H1 (cell line): ENCODE measurements around the gene SLCO2A1. TPM values are rescaled to one million over a fixed set of nuclear protein-coding genes. Genes with fewer than 3 reads are reported as not detected.

ENCODE experiments used
- CTCF ChIA-PET: fragments of 300-600 bp; sonication (Branson Sonifier 250); formaldehyde crosslinking; loops from one replicate; lab custom pipeline; 2021; ENCODE audit not compliant: partially characterized antibody; lab: Charles Lee
- POLR2A ChIA-PET: fragments of 300-600 bp; sonication (Branson Sonifier 250); formaldehyde crosslinking; loops from one replicate; lab custom pipeline; 2021; ENCODE audit warnings: inconsistent platforms; ENCODE audit not compliant: partially characterized antibody; lab: Charles Lee
- DNase-seq, 2 experiments: peaks; one replicate each; pipeline versions ENCODE4 v3.0.0 to v3.0.0-alpha.2; 2010 to 2022; ENCODE audit warnings: low spot score in 2 of 2, low read depth in 1 of 2, mixed read lengths in 1 of 2
- FAIRE-seq: peaks from 2 replicates; lab custom pipeline; 2011; peaks lifted over from hg19 to GRCh38; lab: Jason Lieb, UNC
- H2AFZ ChIP-seq: 2 replicates; pipeline ENCODE4 v1.8.1; 2012; ENCODE audit warnings: low read length, inconsistent platforms
- H2AK5ac ChIP-seq: 2 replicates; pipeline ENCODE4 v1.6.1; 2013; ENCODE audit warnings: low read depth, low read length
- H2BK120ac ChIP-seq: replicated peaks from 2 replicates; pipeline ENCODE3; 2013; ENCODE audit warnings: low read depth, low read length, inconsistent platforms
- H2BK12ac ChIP-seq: 2 replicates; pipeline ENCODE4 v1.6.1; 2013; ENCODE audit warnings: low read depth, low read length
- H2BK15ac ChIP-seq: 2 replicates; pipeline ENCODE4 v1.6.1; 2013; ENCODE audit warnings: low read length
- H2BK20ac ChIP-seq: 2 replicates; pipeline ENCODE4 v1.6.1; 2013; ENCODE audit warnings: low read length
- H2BK5ac ChIP-seq: 2 replicates; pipeline ENCODE4 v1.6.1; 2013; ENCODE audit warnings: low read depth, low read length
- H3K14ac ChIP-seq: 2 replicates; pipeline ENCODE4 v1.6.1; 2013; ENCODE audit warnings: inconsistent platforms; ENCODE audit not compliant: insufficient read length
- H3K18ac ChIP-seq: 2 replicates; pipeline ENCODE4 v1.6.1; 2013; ENCODE audit warnings: low read length; ENCODE audit errors: extremely low read depth
- H3K23ac ChIP-seq: 2 replicates; pipeline ENCODE4 v1.6.1; 2013; ENCODE audit warnings: inconsistent platforms; ENCODE audit not compliant: insufficient read length
- H3K23me2 ChIP-seq: 2 replicates; pipeline ENCODE4 v1.6.1; 2013; ENCODE audit warnings: low read depth, low read length
- H3K27ac ChIP-seq: 2 replicates; pipeline ENCODE4 v1.6.1; 2011; ENCODE audit warnings: low read depth, low read length, inconsistent platforms
- H3K27me3 ChIP-seq, 4 experiments: replicated peaks in 1 of 4; 1 replicate in 1 of 4; 2 replicates in 3 of 4; pipeline versions ENCODE4 v1.6.1 to v1.8.1; 2011 to 2013; ENCODE audit warnings: low read length in 3 of 4, mild to moderate bottlenecking in 3 of 4, inconsistent platforms in 2 of 4, mixed read lengths in 2 of 4, moderate library complexity in 1 of 4; ENCODE audit not compliant: control insufficient read depth in 3 of 4, insufficient read depth in 3 of 4; ENCODE audit errors: extremely low read depth in 1 of 4
- H3K36me3 ChIP-seq, 4 experiments: 2 replicates each; pipeline versions ENCODE4 v1.6.1 to v1.8.1; 2011 to 2013; ENCODE audit warnings: mild to moderate bottlenecking in 4 of 4, low read length in 3 of 4, moderate library complexity in 2 of 4, control low read depth in 1 of 4, inconsistent platforms in 1 of 4; ENCODE audit not compliant: insufficient read depth in 4 of 4, control insufficient read depth in 2 of 4
- H3K4ac ChIP-seq: replicated peaks from 2 replicates; pipeline ENCODE3; 2013; ENCODE audit warnings: low read length, low read depth, mixed read lengths, inconsistent platforms; ENCODE audit not compliant: insufficient read length
- H3K4me1 ChIP-seq, 4 experiments: replicated peaks in 1 of 4; 1 replicate in 1 of 4; 2 replicates in 3 of 4; pipeline versions ENCODE4 v1.6.1 to v1.8.1; 2011 to 2013; ENCODE audit warnings: low read length in 3 of 4, inconsistent platforms in 2 of 4, mixed read lengths in 1 of 4; ENCODE audit not compliant: insufficient read depth in 4 of 4, control insufficient read depth in 3 of 4
- H3K4me2 ChIP-seq, 2 experiments: 2 replicates each; pipeline versions ENCODE4 v1.6.1 to v1.8.1; 2011 to 2013; ENCODE audit warnings: low read depth in 2 of 2, low read length in 2 of 2, control low read depth in 1 of 2, inconsistent platforms in 1 of 2, mild to moderate bottlenecking in 1 of 2; ENCODE audit not compliant: insufficient read depth in 1 of 2
- H3K4me3 ChIP-seq, 4 experiments: fragments of 200-600, 300-600 bp in 1 of 4; sonication (generic), shearing (Covaris generic), sonication (Bioruptor Twin) in 1 of 4; 2 replicates each; pipeline versions ENCODE4 v1.5.1 to v1.8.1; 2011 to 2016; ENCODE audit warnings: low read length in 4 of 4, low read depth in 3 of 4, control low read depth in 2 of 4, inconsistent platforms in 2 of 4, mild to moderate bottlenecking in 2 of 4, mixed read lengths in 1 of 4, moderate library complexity in 1 of 4; ENCODE audit not compliant: insufficient read depth in 2 of 4; ENCODE audit errors: extremely low read depth in 1 of 4
- H3K56ac ChIP-seq: replicated peaks from 2 replicates; pipeline ENCODE3; 2013; ENCODE audit warnings: low read depth, mild to moderate bottlenecking, mixed read lengths, low read length, inconsistent platforms; ENCODE audit not compliant: insufficient read length
- H3K79me1 ChIP-seq: 2 replicates; pipeline ENCODE4 v1.6.1; 2013; ENCODE audit warnings: low read depth, low read length, control low read depth
- H3K79me2 ChIP-seq, 2 experiments: 2 replicates each; pipeline versions ENCODE4 v1.6.1 to v1.8.1; 2012 to 2013; ENCODE audit warnings: low read length in 2 of 2, mild to moderate bottlenecking in 2 of 2, inconsistent platforms in 1 of 2; ENCODE audit not compliant: insufficient read depth in 2 of 2, control insufficient read depth in 1 of 2
- H3K9ac ChIP-seq, 4 experiments: replicated peaks in 1 of 4; 1 replicate in 1 of 4; 2 replicates in 3 of 4; pipeline versions ENCODE4 v1.6.1 to v1.8.1; 2011 to 2013; ENCODE audit warnings: low read depth in 3 of 4, low read length in 3 of 4, control low read depth in 2 of 4, mild to moderate bottlenecking in 2 of 4, moderate library complexity in 2 of 4, inconsistent platforms in 1 of 4; ENCODE audit errors: extremely low read depth in 1 of 4
- H3K9me3 ChIP-seq, 2 experiments: 2 replicates each; pipeline versions ENCODE4 v1.6.1 to v1.8.1; 2012 to 2013; ENCODE audit warnings: mild to moderate bottlenecking in 2 of 2, moderate library complexity in 2 of 2, control low read depth in 1 of 2, inconsistent platforms in 1 of 2, low read depth in 1 of 2, low read length in 1 of 2, mixed read lengths in 1 of 2; ENCODE audit not compliant: insufficient read depth in 2 of 2
- H4K20me1 ChIP-seq, 2 experiments: replicated peaks in 1 of 2; 2 replicates each; pipeline versions ENCODE3 to v1.8.1; 2011 to 2013; ENCODE audit warnings: inconsistent platforms in 2 of 2, low read length in 2 of 2, mild to moderate bottlenecking in 1 of 2; ENCODE audit not compliant: insufficient read depth in 2 of 2, control insufficient read depth in 1 of 2
- H4K5ac ChIP-seq: 2 replicates; pipeline ENCODE4 v1.6.1; 2013; ENCODE audit warnings: low read length, low read depth, mixed read lengths, inconsistent platforms; ENCODE audit not compliant: insufficient read length
- H4K8ac ChIP-seq: 2 replicates; pipeline ENCODE4 v1.8.0; 2013; ENCODE audit warnings: mild to moderate bottlenecking, moderate library complexity, low read length, inconsistent platforms; ENCODE audit not compliant: insufficient read depth; ENCODE audit errors: extremely low read depth
- H4K91ac ChIP-seq: replicated peaks from 2 replicates; pipeline ENCODE3; 2013; ENCODE audit warnings: low read length, mixed read lengths, inconsistent platforms; ENCODE audit not compliant: insufficient read length
- ASH2L ChIP-seq: fragments of 200-600, 300-600 bp; sonication (generic); IDR thresholded peaks from one replicate; pipeline ENCODE4 v1.7.1; 2017; ENCODE audit warnings: low read length
- ATF2 ChIP-seq: IDR thresholded peaks from 2 replicates; pipeline ENCODE4 v1.6.1; 2012; ENCODE audit warnings: low read length, inconsistent platforms
- EZH2 ChIP-seq: fragments of 200-600 bp; sonication (generic); IDR thresholded peaks from 2 replicates; pipeline ENCODE4 v1.7.1; 2012; ENCODE audit warnings: low read depth, mild to moderate bottlenecking, moderate library complexity, low read length, inconsistent platforms; ENCODE audit not compliant: severe bottlenecking
- HDAC6 ChIP-seq: IDR thresholded peaks from one replicate; pipeline ENCODE4 v1.7.1; 2012; ENCODE audit warnings: low read depth, mild to moderate bottlenecking, inconsistent platforms, low read length, moderate library complexity
- MAFK ChIP-seq: IDR thresholded peaks from 2 replicates; pipeline ENCODE4 v1.6.1; 2012; ENCODE audit warnings: low read depth, mild to moderate bottlenecking, improper control_type of control experiment, low read length
- PHF8 ChIP-seq: fragments of 200-600 bp; sonication (generic); conservative IDR thresholded peaks from 2 replicates; pipeline ENCODE4 v1.7.1; 2012; ENCODE audit warnings: low read depth, mild to moderate bottlenecking, inconsistent platforms, low read length, moderate library complexity
- RFX5 ChIP-seq: IDR thresholded peaks from 2 replicates; pipeline ENCODE4 v1.6.1; 2011; ENCODE audit warnings: low read depth, low read length, improper control_type of control experiment, borderline replicate concordance
- SIRT6 ChIP-seq: IDR thresholded peaks from one replicate; pipeline ENCODE4 v1.7.1; 2012; ENCODE audit warnings: low read length, inconsistent platforms
- SP2 ChIP-seq: IDR thresholded peaks from 2 replicates; pipeline ENCODE4 v1.6.1; 2012; ENCODE audit warnings: mild to moderate bottlenecking, low read length, inconsistent platforms
- SP4 ChIP-seq: IDR thresholded peaks from 2 replicates; pipeline ENCODE4 v1.6.1; 2012; ENCODE audit warnings: low read length, inconsistent platforms
- SRF ChIP-seq: IDR thresholded peaks from 2 replicates; pipeline ENCODE4 v1.6.1; 2011; ENCODE audit warnings: mild to moderate bottlenecking, low read depth, low read length, moderate library complexity
- SUZ12 ChIP-seq: fragments of 200-600 bp; sonication (generic); IDR thresholded peaks from 2 replicates; pipeline ENCODE4 v1.6.1; 2012; ENCODE audit warnings: mild to moderate bottlenecking, inconsistent platforms, low read length, moderate library complexity, mixed read lengths
- TAF7 ChIP-seq: optimal IDR thresholded peaks from 2 replicates; pipeline ENCODE3; 2011; ENCODE audit warnings: low read depth, mild to moderate bottlenecking, inconsistent platforms, low read length, moderate library complexity, borderline replicate concordance
- WGBS, 2 experiments: shearing (Covaris generic) in 1 of 2; methylation state at CpG; one replicate each; pipeline versions ENCODE4 v1.1.6 to v1.1.7; 2013 to 2015; ENCODE audit warnings: low lambda C conversion rate in 2 of 2, mixed read lengths in 2 of 2, inconsistent platforms in 1 of 2, low coverage in 1 of 2, missing lambda C conversion rate in 1 of 2; ENCODE audit not compliant: insufficient replicate concordance in 2 of 2, insufficient coverage in 1 of 2, insufficient read length in 1 of 2; ENCODE audit errors: extremely low coverage in 1 of 2, missing lambda C conversion rate in 1 of 2; 5-methylcytosine and 5-hydroxymethylcytosine counted together
- polyA plus RNA-seq, 7 experiments: library from polyadenylated mRNA; depleted of rRNA in 3 of 7; stranded (reverse) in 5 of 7; unstranded in 2 of 7; fragments of >200 nt in 5 of 7; fragments of 200-250 nt in 2 of 7; gene quantifications; 1 replicate in 5 of 7; 2 replicates in 1 of 7; 4 replicates in 1 of 7; pipeline versions ENCODE4 v1.2.1 to v1.2.3, GENCODE V29; 2011 to 2013; ENCODE audit warnings: missing spikeins in 2 of 7, mixed read lengths in 2 of 7
- total RNA-seq: library from RNA; stranded (reverse); fragmentation: NEBNext Ultra II Directional; extraction: Animal tissue kit (Norgen Biotek cat#: 25700); gene quantifications from 2 replicates; pipeline ENCODE4 v1.2.1, GENCODE V29; 2021

Gene SLCO2A1
- total and polyA plus RNA-seq, 2 of the 8 experiments (the other 6 are each of a cell fraction or from before 2014, with no cell fraction given): 1.1 to 2.3 TPM

DNA sequence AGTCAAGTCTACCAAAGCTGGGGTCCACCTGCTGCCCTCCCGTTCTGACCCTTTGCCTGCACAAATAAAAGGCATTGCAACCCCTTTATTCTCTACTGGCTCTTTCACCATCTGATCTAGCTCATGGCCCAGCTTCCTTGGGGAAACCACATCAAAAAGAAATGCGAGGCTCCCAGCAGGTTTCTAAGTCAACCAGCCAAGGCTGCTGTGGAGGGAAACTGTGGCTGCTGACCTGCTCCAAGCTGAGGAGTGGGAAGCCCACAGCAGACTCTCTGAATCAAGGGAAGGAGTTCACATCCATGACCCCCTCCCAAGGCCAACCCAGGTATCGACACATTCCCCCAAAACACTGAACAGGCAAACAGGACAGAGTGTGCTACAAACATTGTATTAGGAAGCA is 25.2 kb upstream of the SLCO2A1 start:
- no peak overlapping the region for H4K8ac ChIP-seq
- FAIRE-seq: no peak

More for the DNA sequence above, 25.2 kb upstream of the SLCO2A1 start:
- peaks cover 5% of the 10 kb centered on the region; the same call in 1 of the 2 replicates for H3K23me2 ChIP-seq
- H2BK5ac ChIP-seq: no peak overlapping the region
- H3K4me2 ChIP-seq: no peak overlapping the region
- DNase-seq: no peak
- H3K14ac ChIP-seq: no peak overlapping the region
- CTCF ChIA-PET: interaction anchor here (0.8 to 1.6 kb wide), 3 partner anchors 13 to 157 kb away, joined by 3 to 6 read pairs (median 3); no protein-coding TSS in a partner anchor
- no peak overlapping the region for H3K56ac ChIP-seq
- H2BK12ac ChIP-seq: no peak overlapping the region
- H3K4ac ChIP-seq: no peak overlapping the region
- TF ChIP-seq SIRT6: no peak
- no peak for TF ChIP-seq EZH2
- no peak for TF ChIP-seq RFX5
- no peak for TF ChIP-seq HDAC6
- TF ChIP-seq ASH2L: no peak
- TF ChIP-seq ATF2: no peak
- no peak for TF ChIP-seq SUZ12
- no peak for TF ChIP-seq SP2
- no peak for TF ChIP-seq PHF8
- no peak for TF ChIP-seq TAF7
- TF ChIP-seq MAFK: no peak
- no peak for TF ChIP-seq SP4
- TF ChIP-seq SRF: no peak
- TF ChIP-seq, all 59 proteins: peak for 0
- Histone ChIP-seq H3K9ac (no peak overlapping the region), H2AK5ac (no peak overlapping the region), H3K27ac (no peak overlapping the region), H2BK20ac (no peak overlapping the region), H2BK120ac (no peak overlapping the region), H2BK15ac (no peak overlapping the region), H3K27me3 (no peaks in the 10 kb centered on the region), H3K79me1 (no peaks in the 10 kb centered on the region), H3K79me2 (no peaks in the 10 kb centered on the region), H3K36me3 (no peaks in the 10 kb centered on the region), H4K20me1 (no peaks in the 10 kb centered on the region), H2AFZ (no peak overlapping the region), H3K18ac (no peak overlapping the region; the same call in 1 of the 2 replicates), H4K5ac (no peak overlapping the region), H3K9me3 (no peaks in the 10 kb centered on the region), H3K4me3 (no peak overlapping the region), H4K91ac (no peak overlapping the region), H3K4me1 (no peaks in the 10 kb centered on the region), H3K23ac (no peak overlapping the region)
- POLR2A ChIA-PET: no interaction called here
- 80% methylated on average over 3 of the region's 3 CpGs; no CpG with 5 or more reads in 1 of the 2 experiments for WGBS, 2 experiments
